ENCODE measurements around the gene MAGEA12. TPM values are rescaled to one million over a fixed set of nuclear protein-coding genes. Genes with fewer than 3 reads are reported as not detected.
"Not testable (repeated sequence)": the region's sequence is repeated elsewhere in the genome, so short reads cannot be mapped to it uniquely, and the experiment has no call there.

Gene MAGEA12
- not detected for total RNA-seq
- long read RNA-seq = 0 reads

- TF ChIP-seq, protein P1, sequence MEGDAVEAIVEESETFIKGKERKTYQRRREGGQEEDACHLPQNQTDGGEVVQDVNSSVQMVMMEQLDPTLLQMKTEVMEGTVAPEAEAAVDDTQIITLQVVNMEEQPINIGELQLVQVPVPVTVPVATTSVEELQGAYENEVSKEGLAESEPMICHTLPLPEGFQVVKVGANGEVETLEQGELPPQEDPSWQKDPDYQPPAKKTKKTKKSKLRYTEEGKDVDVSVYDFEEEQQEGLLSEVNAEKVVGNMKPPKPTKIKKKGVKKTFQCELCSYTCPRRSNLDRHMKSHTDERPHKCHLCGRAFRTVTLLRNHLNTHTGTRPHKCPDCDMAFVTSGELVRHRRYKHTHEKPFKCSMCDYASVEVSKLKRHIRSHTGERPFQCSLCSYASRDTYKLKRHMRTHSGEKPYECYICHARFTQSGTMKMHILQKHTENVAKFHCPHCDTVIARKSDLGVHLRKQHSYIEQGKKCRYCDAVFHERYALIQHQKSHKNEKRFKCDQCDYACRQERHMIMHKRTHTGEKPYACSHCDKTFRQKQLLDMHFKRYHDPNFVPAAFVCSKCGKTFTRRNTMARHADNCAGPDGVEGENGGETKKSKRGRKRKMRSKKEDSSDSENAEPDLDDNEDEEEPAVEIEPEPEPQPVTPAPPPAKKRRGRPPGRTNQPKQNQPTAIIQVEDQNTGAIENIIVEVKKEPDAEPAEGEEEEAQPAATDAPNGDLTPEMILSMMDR (IDR thresholded peaks at IDR 0.05) = no peak
- no peak for TF ChIP-seq POLR2A (IDR thresholded peaks at IDR 0.05)
- intact Hi-C loops (cut with DNase I) = no loop called here
- DNase-seq (peak in 1 of 3 donors; percentile 13), ATAC-seq (peak in 1 of 4 donors; percentile 19)
- H3K9me3 ChIP-seq = no peaks in the 10 kb centered on the region
- H3K4me1 ChIP-seq = no peaks in the 10 kb centered on the region
- H3K4me3 ChIP-seq = no peak within 1 kb of the TSS
- no peaks in the 10 kb centered on the region for H3K27me3 ChIP-seq
- no peak within 1 kb of the TSS for H3K27ac ChIP-seq
- 75% methylated on average over 6 of the region's 21 CpGs for WGBS (ENCODE audit: insufficient coverage, low coverage, low lambda C conversion rate, missing lambda C conversion rate)
- H3K36me3 ChIP-seq = no peaks in the 10 kb centered on the region
Observed at GRCh38 chrX:152733261-152733975, at the start of gene MAGEA12, which contains the start of gene CSAG1. Gene MAGEA12, plus strand, starts transcription at chrX:152733757. Its CDS starts 2,405 bp downstream, at chrX:152736162. Gene CSAG1, minus strand, starts transcription at chrX:152733721. Its CDS starts 1,261 bp downstream, at chrX:152732460.

DNA sequence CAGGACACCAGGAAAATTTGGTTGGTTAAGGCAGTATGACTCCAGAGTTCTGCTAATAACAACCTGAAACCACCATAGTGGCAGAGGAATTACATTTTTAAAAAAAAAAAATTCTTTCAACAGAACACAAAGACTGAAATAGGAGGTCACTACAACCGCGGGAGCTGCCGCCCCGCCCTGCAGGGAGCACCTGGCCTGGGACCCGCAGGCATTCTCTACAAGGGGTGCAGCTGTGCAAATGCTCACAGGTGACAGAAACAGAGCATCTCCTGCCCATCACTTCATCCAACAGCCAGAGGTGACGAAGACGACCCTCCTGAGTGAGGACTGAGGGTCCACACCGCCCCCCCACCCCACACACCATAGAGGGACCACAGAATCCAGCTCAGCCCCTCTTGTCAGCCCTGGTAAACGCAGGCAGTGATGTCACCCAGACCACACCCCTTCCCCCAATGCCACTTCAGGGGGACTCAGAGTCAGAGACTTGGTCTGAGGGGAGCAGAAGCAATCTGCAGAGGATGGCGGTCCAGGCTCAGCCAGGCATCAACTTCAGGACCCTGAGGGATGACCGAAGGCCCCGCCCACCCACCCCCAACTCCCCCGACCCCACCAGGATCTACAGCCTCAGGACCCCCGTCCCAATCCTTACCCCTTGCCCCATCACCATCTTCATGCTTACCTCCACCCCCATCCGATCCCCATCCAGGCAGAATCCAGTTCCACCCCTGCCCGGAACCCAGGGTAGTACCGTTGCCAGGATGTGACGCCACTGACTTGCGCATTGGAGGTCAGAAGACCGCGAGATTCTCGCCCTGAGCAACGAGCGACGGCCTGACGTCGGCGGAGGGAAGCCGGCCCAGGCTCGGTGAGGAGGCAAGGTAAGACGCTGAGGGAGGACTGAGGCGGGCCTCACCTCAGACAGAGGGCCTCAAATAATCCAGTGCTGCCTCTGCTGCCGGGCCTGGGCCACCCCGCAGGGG lies 35.3 kb upstream of the MAGEA12 start, which contains the start of gene MAGEA3:
TSS of gene MAGEA3 (plus strand) at position 843 of the 980 bp plus-strand sequence. CDS start 2,039 bp downstream, outside the sequence.
- no CpG with 5 or more reads among the region's 34 CpGs for WGBS (ENCODE audit: insufficient coverage, low coverage, low lambda C conversion rate, missing lambda C conversion rate)

GRCh38 chrX:152700390-152700789 lies 33.2 kb upstream of the MAGEA12 start:
- H3K4me1 ChIP-seq; H3K36me3 ChIP-seq; H3K27ac ChIP-seq; H3K9me3 ChIP-seq; H3K27me3 ChIP-seq; intact Hi-C loops (cut with DNase I); H3K4me3 ChIP-seq: not testable (repeated sequence)
- DNase-seq = peak in 1 of 3 donors; percentile 20
- peak in 1 of 4 donors; percentile 38 for ATAC-seq
- WGBS (ENCODE audit: insufficient coverage, low coverage, low lambda C conversion rate, missing lambda C conversion rate) = 71% methylated on average over 3 of the region's 5 CpGs

More for the DNA sequence above, 35.3 kb upstream of the MAGEA12 start, which contains the start of gene MAGEA3:
- H3K4me3 ChIP-seq; H3K9me3 ChIP-seq; H3K27me3 ChIP-seq; ATAC-seq; H3K27ac ChIP-seq; DNase-seq; H3K4me1 ChIP-seq; H3K36me3 ChIP-seq; intact Hi-C loops (cut with DNase I): not testable (repeated sequence)

GRCh38 chrX:152706500-152706899 lies 27.1 kb upstream of the MAGEA12 start:
- 38% methylated on average over 2 of the region's 7 CpGs for WGBS (ENCODE audit: insufficient coverage, low coverage, low lambda C conversion rate, missing lambda C conversion rate)
- H3K4me1 ChIP-seq; H3K36me3 ChIP-seq; intact Hi-C loops (cut with DNase I); H3K9me3 ChIP-seq; H3K4me3 ChIP-seq; H3K27ac ChIP-seq; H3K27me3 ChIP-seq; DNase-seq: not testable (repeated sequence)
- peak; percentile 48 to 91 (median 60) for ATAC-seq

DNA sequence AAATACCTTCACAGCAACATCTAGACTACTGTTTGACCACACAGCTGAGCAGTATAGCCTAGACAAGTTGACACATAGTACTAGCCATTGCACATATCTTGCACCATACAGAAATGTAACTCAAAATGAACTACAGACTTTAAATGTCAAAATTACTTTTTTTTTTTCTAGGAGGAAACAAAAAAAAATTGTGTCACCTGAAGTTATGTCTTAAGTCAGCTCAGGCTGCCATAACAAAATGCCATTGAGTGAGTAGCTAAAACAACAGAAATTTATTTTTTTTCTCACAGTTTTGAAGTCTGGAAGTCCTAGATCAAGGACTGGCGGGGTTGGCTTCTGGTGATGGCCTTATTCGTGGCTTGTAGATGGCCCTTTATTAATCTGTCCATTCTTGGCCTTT lies 24.4 kb upstream of the MAGEA12 start, which contains the start of gene CSAG2:
TSS of gene CSAG2 (minus strand) at position 101 of the 400 bp plus-strand sequence. CDS start 161 bp downstream, outside the sequence.
- H3K4me1 ChIP-seq; H3K27me3 ChIP-seq; H3K4me3 ChIP-seq; H3K27ac ChIP-seq; H3K9me3 ChIP-seq; DNase-seq; intact Hi-C loops (cut with DNase I); ATAC-seq; H3K36me3 ChIP-seq: not testable (repeated sequence)
- no CpG with 5 or more reads among the region's 2 CpGs for WGBS (ENCODE audit: insufficient coverage, low coverage, low lambda C conversion rate, missing lambda C conversion rate)

GRCh38 chrX:152713195-152713594 lies 20.4 kb upstream of the MAGEA12 start:
- H3K36me3 ChIP-seq; intact Hi-C loops (cut with DNase I); ATAC-seq; H3K9me3 ChIP-seq; H3K27ac ChIP-seq; DNase-seq; H3K4me1 ChIP-seq; H3K27me3 ChIP-seq; H3K4me3 ChIP-seq: not testable (repeated sequence)
- no CpG with 5 or more reads among the region's 5 CpGs for WGBS (ENCODE audit: insufficient coverage, low coverage, low lambda C conversion rate, missing lambda C conversion rate)

GRCh38 chrX:152713815-152714787 lies 19.5 kb upstream of the MAGEA12 start, which contains the start of gene MAGEA2B:
Gene MAGEA2B, plus strand, starts transcription at chrX:152714628. Its CDS starts 2,479 bp downstream, at chrX:152717107.
- DNase-seq; H3K27ac ChIP-seq; H3K9me3 ChIP-seq; intact Hi-C loops (cut with DNase I); H3K36me3 ChIP-seq; H3K4me1 ChIP-seq; ATAC-seq; H3K27me3 ChIP-seq; H3K4me3 ChIP-seq: not testable (repeated sequence)
- WGBS (ENCODE audit: insufficient coverage, low coverage, low lambda C conversion rate, missing lambda C conversion rate) = no CpG with 5 or more reads among the region's 35 CpGs
